K562 (cell line): Measurements from ENCODE around the gene DENND1A. TPM values are rescaled to one million over a fixed set of nuclear protein-coding genes. Genes with fewer than 3 reads are reported as not detected.

Experiments used
- ATAC-seq: fragments of 200-7000 bp; cut with Tn5 transposase; 3 replicates; pipeline ENCODE4 v1.9.1; 2020; ENCODE audit warnings: moderate library complexity
- BruUV-seq: library from RNA; stranded (reverse); fragments of 400-500 nt; replicated peaks from 2 replicates; lab custom pipeline; 2021; lab: Mats Ljungman, UMichigan
- CTCF ChIA-PET: fragments of 300-600 bp; formaldehyde crosslinking; extraction: SDS; loops from one replicate; lab custom pipeline; 2021; ENCODE audit warnings: low intra/inter-chr PET ratio; lab: Yijun Ruan, JAX
- POLR2A ChIA-PET: fragments of 300-600, 350-650 bp; sonication (Branson Sonifier 250); formaldehyde crosslinking; extraction: SDS; loops from one replicate; lab custom pipeline; 2021; ENCODE audit warnings: antibody characterized with exemption, inconsistent platforms; lab: Yijun Ruan, JAX
- DNase-seq, 4 experiments: peaks; one replicate each; pipeline versions ENCODE4 v3.0.0 to v3.0.0-alpha.2; 2011 to 2018; ENCODE audit warnings: low spot score in 3 of 4, mixed read lengths in 3 of 4; ENCODE audit errors: extremely low read depth in 1 of 4
- FAIRE-seq: peaks from 2 replicates; lab custom pipeline; 2011; peaks lifted over from hg19 to GRCh38; lab: Jason Lieb, UNC
- H2AFZ ChIP-seq: 2 replicates; pipeline ENCODE4 v1.6.0; 2011; ENCODE audit warnings: low read depth, low read length, control low read depth, inconsistent platforms
- H3K27ac ChIP-seq: fragments of 200-600 bp; 3 replicates; pipeline ENCODE4 v1.8.0; 2011; ENCODE audit warnings: low read depth, mild to moderate bottlenecking, control low read depth, inconsistent platforms, low read length, moderate library complexity, mixed read lengths; ENCODE audit errors: extremely low read depth
- H3K27me3 ChIP-seq, 2 experiments: fragments of 300-600 bp in 1 of 2; 2 replicates in 1 of 2; 3 replicates in 1 of 2; pipeline versions ENCODE4 v1.6.0 to v1.8.0; 2011; ENCODE audit warnings: inconsistent platforms in 2 of 2, low read length in 2 of 2, mild to moderate bottlenecking in 1 of 2, mixed read lengths in 1 of 2, moderate library complexity in 1 of 2; ENCODE audit not compliant: control insufficient read depth in 2 of 2, insufficient read depth in 2 of 2
- H3K36me3 ChIP-seq: fragments of 300-600 bp; 3 replicates; pipeline ENCODE4 v1.8.0; 2011; ENCODE audit warnings: mild to moderate bottlenecking, low read length, inconsistent platforms; ENCODE audit not compliant: control insufficient read depth, insufficient read depth
- H3K4me1 ChIP-seq, 2 experiments: fragments of 200-600 bp in 1 of 2; replicated peaks in 1 of 2; 2 replicates in 1 of 2; 3 replicates in 1 of 2; pipeline versions ENCODE4 v1.5.1 to v1.8.0; 2011; ENCODE audit warnings: inconsistent platforms in 2 of 2, low read length in 2 of 2, mild to moderate bottlenecking in 1 of 2, mixed read lengths in 1 of 2, moderate library complexity in 1 of 2; ENCODE audit not compliant: control insufficient read depth in 2 of 2, insufficient read depth in 2 of 2
- H3K4me2 ChIP-seq: 2 replicates; pipeline ENCODE4 v1.6.1; 2011; ENCODE audit warnings: low read length, control low read depth, inconsistent platforms, mixed read lengths; ENCODE audit not compliant: insufficient read depth
- H3K4me3 ChIP-seq: fragments of 200-600 bp; sonication (generic), shearing (Covaris generic); 2 replicates; pipeline ENCODE4 v1.5.1; 2016; ENCODE audit warnings: control low read depth, inconsistent platforms
- H3K79me2 ChIP-seq: fragments of 200-600 bp; 3 replicates; pipeline ENCODE4 v1.8.0; 2011; ENCODE audit warnings: low read length, inconsistent platforms; ENCODE audit not compliant: control insufficient read depth, insufficient read depth
- H3K9ac ChIP-seq, 2 experiments: 2 replicates each; pipeline versions ENCODE4 v1.6.0 to v1.6.1; 2011; ENCODE audit warnings: low read depth in 2 of 2, low read length in 2 of 2, control low read depth in 1 of 2, inconsistent platforms in 1 of 2, mild to moderate bottlenecking in 1 of 2, mixed read lengths in 1 of 2; ENCODE audit not compliant: insufficient read depth in 1 of 2
- H3K9me1 ChIP-seq: one replicate; pipeline ENCODE4 v1.6.0; 2011; ENCODE audit warnings: inconsistent platforms, mild to moderate bottlenecking, low read length, moderate library complexity; ENCODE audit not compliant: control insufficient read depth, insufficient read depth
- H3K9me3 ChIP-seq: replicated peaks from 2 replicates; pipeline ENCODE4 v1.5.1; 2011; ENCODE audit warnings: low read depth, low read length, inconsistent platforms; ENCODE audit not compliant: control insufficient read depth, insufficient read depth
- H4K20me1 ChIP-seq: replicated peaks from 2 replicates; pipeline ENCODE4 v1.6.1; 2011; ENCODE audit warnings: low read length, inconsistent platforms, mixed read lengths; ENCODE audit not compliant: control insufficient read depth, insufficient read depth
- ATF7 ChIP-seq: fragments of 450-650 bp; IDR thresholded peaks from 2 replicates; pipeline ENCODE4 v1.7.1; 2014; ENCODE audit warnings: mild to moderate bottlenecking, moderate library complexity
- DACH1 ChIP-seq: fragments of 450-650 bp; IDR thresholded peaks from 2 replicates; pipeline ENCODE4 v1.6.1; 2018; ENCODE audit not compliant: partially characterized antibody
- LCOR ChIP-seq: sonication (generic); formaldehyde crosslinking; IDR thresholded peaks from 2 replicates; pipeline ENCODE4 v1.8.0; 2022; ENCODE audit warnings: mild to moderate bottlenecking, missing genetic modification reagents
- MEF2D ChIP-seq: conservative IDR thresholded peaks from 2 replicates; pipeline ENCODE4 v1.6.1; 2016; ENCODE audit warnings: low read depth, missing genetic modification characterization, missing compliant biosample characterization
- MYBL2 ChIP-seq, 2 experiments: fragments of 450-650 bp in 1 of 2; sonication (generic) in 1 of 2; formaldehyde crosslinking in 1 of 2; IDR thresholded peaks; 2 replicates each; pipeline versions ENCODE4 v1.6.1 to v1.8.1; 2017 to 2022; ENCODE audit warnings: borderline replicate concordance in 1 of 2, inconsistent platforms in 1 of 2, low read depth in 1 of 2, mild to moderate bottlenecking in 1 of 2, missing genetic modification reagents in 1 of 2, moderate library complexity in 1 of 2
- RBM17 ChIP-seq: fragments of 200-400 bp; formaldehyde crosslinking; IDR thresholded peaks from 2 replicates; pipeline ENCODE4 v1.6.1; 2017; ENCODE audit warnings: low read depth, mild to moderate bottlenecking, low read length, borderline replicate concordance
- RHOXF2B ChIP-seq: fragments of 250-450 bp; sonication (Bioruptor Pico); conservative IDR thresholded peaks from 2 replicates; pipeline ENCODE4 v1.5.1; 2021
- SLC30A9 ChIP-seq: fragments of 250-450 bp; sonication (Bioruptor Pico); IDR thresholded peaks from 2 replicates; pipeline ENCODE4 v1.8.0; 2022; ENCODE audit warnings: mild to moderate bottlenecking, moderate library complexity
- SMAD1 ChIP-seq: fragments of 150-350 bp; IDR thresholded peaks from 2 replicates; pipeline ENCODE4 v1.6.1; 2014; ENCODE audit warnings: low read length, low read depth; ENCODE audit not compliant: partially characterized antibody
- SMAD4 ChIP-seq: fragments of 250-450 bp; sonication (Bioruptor Pico); conservative IDR thresholded peaks from 2 replicates; pipeline ENCODE4 v1.8.0; 2021; ENCODE audit warnings: inconsistent platforms, mild to moderate bottlenecking, moderate library complexity
- TAF9B ChIP-seq: fragments of 450-650 bp; IDR thresholded peaks from 2 replicates; pipeline ENCODE4 v1.6.1; 2018; ENCODE audit warnings: mild to moderate bottlenecking; ENCODE audit not compliant: partially characterized antibody
- TFE3 ChIP-seq: fragments of 450-650 bp; formaldehyde crosslinking; IDR thresholded peaks from 2 replicates; pipeline ENCODE4 v1.4.0; 2020; ENCODE audit warnings: mild to moderate bottlenecking, mixed read lengths
- YY1 ChIP-seq, 3 experiments: IDR thresholded peaks; 2 replicates each; pipeline ENCODE4 v1.6.1; 2011; ENCODE audit warnings: low read length in 2 of 3, mild to moderate bottlenecking in 2 of 3, moderate library complexity in 2 of 3, borderline replicate concordance in 1 of 3, control low read depth in 1 of 3, low read depth in 1 of 3; ENCODE audit not compliant: insufficient read depth in 3 of 3, insufficient replicate concordance in 2 of 3, control insufficient read depth in 1 of 3, insufficient read length in 1 of 3; ENCODE audit errors: extremely low read depth in 1 of 3
- WGBS: fragments of 100-300 bp; shearing (Covaris generic); methylation state at CpG from one replicate; pipeline ENCODE4 v1.1.6; 2016; ENCODE audit warnings: low coverage, mixed read lengths; ENCODE audit not compliant: insufficient coverage; ENCODE audit errors: missing lambda C conversion rate; 5-methylcytosine and 5-hydroxymethylcytosine counted together
- in situ Hi-C: fragments of 300-500 bp; cut with MboI; formaldehyde crosslinking; loops from 4 replicates; pipeline ENCODE4 v1.15.0; 2018; ENCODE audit warnings: inconsistent platforms, mixed read lengths
- intact Hi-C: fragments of 100-400 bp; cut with micrococcal nuclease; formaldehyde crosslinking; loops from 2 replicates; pipeline ENCODE4 v1.14.2; 2022
- polyA plus RNA-seq, 8 experiments: library from polyadenylated mRNA; depleted of rRNA in 4 of 8; stranded (reverse) in 5 of 8; unstranded in 3 of 8; fragments of >200 nt; fragmentation: Nextera tagmentation in 2 of 8; fragmentation: Illumina TruSeq in 1 of 8; extraction: Ambion mirVana in 2 of 8; extraction: Trizol in 1 of 8; gene quantifications; 2 replicates each; pipeline versions ENCODE4 v1.2.1 to v1.2.3, GENCODE V29; 2011 to 2014; ENCODE audit warnings: inconsistent platforms in 1 of 8, missing spikeins in 1 of 8
- total RNA-seq, 7 experiments: library from RNA; depleted of rRNA in 6 of 7; stranded (reverse); fragments of >200 nt in 6 of 7; fragmentation: Illumina TruSeq in 2 of 7; extraction: Trizol in 2 of 7; gene quantifications; 2 replicates each; pipeline versions ENCODE4 v1.2.1 to v1.2.3, GENCODE V29; 2011 to 2021; ENCODE audit warnings: low replicate concordance in 1 of 7

DENND1A gene
- total and polyA plus RNA-seq, 9 of the 15 experiments (the other 6 are each of a cell fraction or from before 2014, with no cell fraction given): 7.6 to 29.5 (median 15.7) TPM

- no peaks in the 10 kb centered on the region for H3K27me3 ChIP-seq
- H3K27ac ChIP-seq: no peak overlapping the region
- no peaks in the 10 kb centered on the region for H3K9me1 ChIP-seq
- no TSS peak for BruUV-seq
- H4K20me1 ChIP-seq: no peaks in the 10 kb centered on the region
- CTCF ChIA-PET: no interaction called here
- WGBS: 82% methylated on average over 1 of the region's 1 CpG
- TF ChIP-seq LCOR (CRISPR knock-in tag): no peak
- no peak for TF ChIP-seq SLC30A9
- TF ChIP-seq DACH1: no peak
- TF ChIP-seq MEF2D (tag): no peak
- TF ChIP-seq MYBL2 (IDR thresholded peaks at IDR 0.05; ENCODE audit: low read depth): no peak
- TF ChIP-seq MYBL2 (CRISPR knock-in tag; IDR thresholded peaks at IDR 0.05; ENCODE audit: borderline replicate concordance): no peak
- no peak for TF ChIP-seq SMAD1
- TF ChIP-seq RBM17: no peak
- no peak for TF ChIP-seq TAF9B
- TF ChIP-seq TFE3 (CRISPR knock-in tag): no peak
- TF ChIP-seq RHOXF2B (CRISPR knock-in tag): no peak
- TF ChIP-seq ATF7: no peak
- TF ChIP-seq YY1 (IDR thresholded peaks at IDR 0.05; ENCODE audit: borderline replicate concordance in 1 of 3, control insufficient read depth in 1 of 3, extremely low read depth in 1 of 3, insufficient read depth in 3 of 3, insufficient read length in 1 of 3, insufficient replicate concordance in 2 of 3, low read depth in 1 of 3, low read length in 2 of 3): no peak
- no peak for TF ChIP-seq SMAD4 (CRISPR knock-in tag)
- TF ChIP-seq, all 486 proteins: peak for 0
- FAIRE-seq (no peak), DNase-seq (no peak), ATAC-seq (no peak)
- POLR2A ChIA-PET: interaction anchor here (0.6 to 2.1 kb wide), 7 partner anchors 9 to 81 kb away, joined by 3 to 8 read pairs (median 3); no protein-coding TSS in a partner anchor
- intact Hi-C loops: no loop called here
- no peak overlapping the region for H3K4me2 ChIP-seq
- H3K9me3 ChIP-seq: no peaks in the 10 kb centered on the region
- no peak overlapping the region for H2AFZ ChIP-seq
- H3K79me2 ChIP-seq: no peaks in the 10 kb centered on the region
- no peaks in the 10 kb centered on the region; the same call in 2 of the 3 replicates for H3K36me3 ChIP-seq
- H3K9ac ChIP-seq: no peak overlapping the region
- in situ Hi-C loops: no loop called here
- H3K4me3 ChIP-seq: no peak overlapping the region
- peaks cover 0 to 3% of the 10 kb centered on the region in 2 experiments; a peak in 2 of 5 replicates for H3K4me1 ChIP-seq
Observed at GRCh38 chr9:123615381-123615780, 314.5 kb downstream of the DENND1A start.
